Measurements from ENCODE around the gene PIM3. TPM values are rescaled to one million over a fixed set of nuclear protein-coding genes. Genes with fewer than 3 reads are reported as not detected.

PIM3 gene
- total RNA-seq, 1 donor, result 19.9 TPM

- Histone ChIP-seq H3K36me3 (ENCODE audit: insufficient read depth, low read length) (no peaks in the 10 kb centered on the region), H3K79me2 (ENCODE audit: insufficient read depth, low read length) (no peaks in the 10 kb centered on the region), H3K4me1 (ENCODE audit: insufficient read depth, low read length) (no peaks in the 10 kb centered on the region), H3K4me3 (ENCODE audit: insufficient read depth, low read length) (no peak overlapping the region), H3K4me2 (ENCODE audit: insufficient read depth, low read length) (no peak overlapping the region), H3K27ac (ENCODE audit: low read depth, low read length) (no peak overlapping the region), H3K9me3 (ENCODE audit: low read depth, low read length) (no peaks in the 10 kb centered on the region), H2AFZ (ENCODE audit: low read length) (no peak overlapping the region), H4K20me1 (ENCODE audit: insufficient read depth, low read length) (no peaks in the 10 kb centered on the region), H3K27me3 (ENCODE audit: insufficient read depth, low read length) (no peaks in the 10 kb centered on the region)
- TF ChIP-seq CTCF (IDR thresholded peaks at IDR 0.05; ENCODE audit: extremely low read depth, low read depth, low read length), result no peak
- DNase-seq (ENCODE audit: insufficient read length, low spot score, missing footprints), result peak; percentile 70
These were observed 33.9 kb downstream of the PIM3 start for GRCh38 chr22:49994361-49995040.

- Histone ChIP-seq H3K36me3 (ENCODE audit: insufficient read depth, low read length) (no peaks in the 10 kb centered on the region), H3K27ac (ENCODE audit: low read depth, low read length) (no peak overlapping the region), H3K4me3 (ENCODE audit: insufficient read depth, low read length) (no peak overlapping the region), H3K9me3 (ENCODE audit: low read depth, low read length) (no peaks in the 10 kb centered on the region), H4K20me1 (ENCODE audit: insufficient read depth, low read length) (no peaks in the 10 kb centered on the region), H3K79me2 (ENCODE audit: insufficient read depth, low read length) (no peaks in the 10 kb centered on the region), H3K4me1 (ENCODE audit: insufficient read depth, low read length) (no peaks in the 10 kb centered on the region), H2AFZ (ENCODE audit: low read length) (no peak overlapping the region), H3K27me3 (ENCODE audit: insufficient read depth, low read length) (no peaks in the 10 kb centered on the region), H3K4me2 (ENCODE audit: insufficient read depth, low read length) (no peak overlapping the region)
- DNase-seq (ENCODE audit: insufficient read length, low spot score, missing footprints), result peak; percentile 48
- TF ChIP-seq CTCF (IDR thresholded peaks at IDR 0.05; ENCODE audit: extremely low read depth, low read depth, low read length), result no peak
These were observed 34.4 kb downstream of the PIM3 start for GRCh38 chr22:49995041-49995360.

GRCh38 chr22:49995361-49996118, 35.0 kb downstream of the PIM3 start:
- Histone ChIP-seq H3K4me3 (ENCODE audit: insufficient read depth, low read length) (no peak overlapping the region), H3K36me3 (ENCODE audit: insufficient read depth, low read length) (no peaks in the 10 kb centered on the region), H3K4me2 (ENCODE audit: insufficient read depth, low read length) (no peak overlapping the region), H2AFZ (ENCODE audit: low read length) (no peak overlapping the region), H3K27ac (ENCODE audit: low read depth, low read length) (no peak overlapping the region), H3K79me2 (ENCODE audit: insufficient read depth, low read length) (no peaks in the 10 kb centered on the region), H3K4me1 (ENCODE audit: insufficient read depth, low read length) (no peaks in the 10 kb centered on the region), H3K27me3 (ENCODE audit: insufficient read depth, low read length) (no peaks in the 10 kb centered on the region), H3K9me3 (ENCODE audit: low read depth, low read length) (no peaks in the 10 kb centered on the region), H4K20me1 (ENCODE audit: insufficient read depth, low read length) (no peaks in the 10 kb centered on the region)
- peak; percentile 81 for DNase-seq (ENCODE audit: insufficient read length, low spot score, missing footprints)
- TF ChIP-seq CTCF (IDR thresholded peaks at IDR 0.05; ENCODE audit: extremely low read depth, low read depth, low read length), result no peak

- Histone ChIP-seq H4K20me1 (ENCODE audit: insufficient read depth, low read length) (no peaks in the 10 kb centered on the region), H3K9me3 (ENCODE audit: low read depth, low read length) (no peaks in the 10 kb centered on the region), H3K27me3 (ENCODE audit: insufficient read depth, low read length) (no peaks in the 10 kb centered on the region), H3K4me1 (ENCODE audit: insufficient read depth, low read length) (no peaks in the 10 kb centered on the region), H3K4me2 (ENCODE audit: insufficient read depth, low read length) (no peak overlapping the region), H3K27ac (ENCODE audit: low read depth, low read length) (no peak overlapping the region), H3K4me3 (ENCODE audit: insufficient read depth, low read length) (no peak overlapping the region), H3K79me2 (ENCODE audit: insufficient read depth, low read length) (no peaks in the 10 kb centered on the region), H3K36me3 (ENCODE audit: insufficient read depth, low read length) (no peaks in the 10 kb centered on the region), H2AFZ (ENCODE audit: low read length) (no peak overlapping the region)
- peak; percentile 71 for DNase-seq (ENCODE audit: insufficient read length, low spot score, missing footprints)
- no peak for TF ChIP-seq CTCF (IDR thresholded peaks at IDR 0.05; ENCODE audit: extremely low read depth, low read depth, low read length)
These were observed 35.5 kb downstream of the PIM3 start for GRCh38 chr22:49996119-49996517.

All from osteoblast (primary cell).